Measurements from ENCODE around the gene RAD54L.
A peak's percentile ranks its signal among the peaks of the same experiment; 100 is the strongest.
"Not testable (repeated sequence)": the region's sequence is repeated elsewhere in the genome, so short reads cannot be mapped to it uniquely, and the experiment has no call there.

Gene RAD54L

DNA sequence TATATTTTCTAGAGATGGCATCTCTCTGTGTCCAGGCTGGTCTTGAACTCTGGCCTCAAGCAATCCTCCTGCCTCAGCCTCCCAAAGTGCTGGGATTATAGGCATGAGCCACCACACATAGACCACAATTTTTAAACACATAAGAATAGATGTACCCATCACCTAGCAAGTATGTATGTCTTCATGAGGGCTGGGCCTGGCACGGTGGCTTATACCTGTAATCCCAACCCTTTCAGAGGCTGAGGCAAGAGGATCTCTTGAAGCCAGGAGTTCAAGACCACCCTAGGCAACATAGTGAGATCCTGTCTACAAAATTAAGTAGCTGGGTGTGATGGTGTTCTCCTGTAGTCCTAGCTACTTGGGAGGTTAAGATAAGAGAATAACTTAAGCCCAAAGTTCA, 69.8 kb downstream of the RAD54L start:
- TF ChIP-seq, protein P1, sequence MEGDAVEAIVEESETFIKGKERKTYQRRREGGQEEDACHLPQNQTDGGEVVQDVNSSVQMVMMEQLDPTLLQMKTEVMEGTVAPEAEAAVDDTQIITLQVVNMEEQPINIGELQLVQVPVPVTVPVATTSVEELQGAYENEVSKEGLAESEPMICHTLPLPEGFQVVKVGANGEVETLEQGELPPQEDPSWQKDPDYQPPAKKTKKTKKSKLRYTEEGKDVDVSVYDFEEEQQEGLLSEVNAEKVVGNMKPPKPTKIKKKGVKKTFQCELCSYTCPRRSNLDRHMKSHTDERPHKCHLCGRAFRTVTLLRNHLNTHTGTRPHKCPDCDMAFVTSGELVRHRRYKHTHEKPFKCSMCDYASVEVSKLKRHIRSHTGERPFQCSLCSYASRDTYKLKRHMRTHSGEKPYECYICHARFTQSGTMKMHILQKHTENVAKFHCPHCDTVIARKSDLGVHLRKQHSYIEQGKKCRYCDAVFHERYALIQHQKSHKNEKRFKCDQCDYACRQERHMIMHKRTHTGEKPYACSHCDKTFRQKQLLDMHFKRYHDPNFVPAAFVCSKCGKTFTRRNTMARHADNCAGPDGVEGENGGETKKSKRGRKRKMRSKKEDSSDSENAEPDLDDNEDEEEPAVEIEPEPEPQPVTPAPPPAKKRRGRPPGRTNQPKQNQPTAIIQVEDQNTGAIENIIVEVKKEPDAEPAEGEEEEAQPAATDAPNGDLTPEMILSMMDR (IDR thresholded peaks at IDR 0.05; ENCODE audit: unreplicated experiment in 3 of 3): no peak
- Mint-ChIP-seq H3K9me3 (no peaks in the 10 kb centered on the region), H3K4me1 (peaks cover 18% of the 10 kb centered on the region), H3K27ac (no peak overlapping the region), H3K36me3 (ENCODE audit: low read depth) (peaks cover 46% of the 10 kb centered on the region), H3K4me3 (no peak overlapping the region), H3K27me3 (ENCODE audit: low read depth) (no peaks in the 10 kb centered on the region)

GRCh38 chr1:46319301-46319700, 71.7 kb downstream of the RAD54L start:
- H3K36me3 Mint-ChIP-seq (ENCODE audit: low read depth): peaks cover 39% of the 10 kb centered on the region
- H3K9me3 Mint-ChIP-seq; H3K4me3 Mint-ChIP-seq; H3K27me3 Mint-ChIP-seq (ENCODE audit: low read depth); H3K27ac Mint-ChIP-seq: not testable (repeated sequence)
- peaks cover 18% of the 10 kb centered on the region for H3K4me1 Mint-ChIP-seq

GRCh38 chr1:46319960-46320914, 72.7 kb downstream of the RAD54L start:
- Mint-ChIP-seq H3K4me1 (peaks cover 18% of the 10 kb centered on the region), H3K4me3 (peak overlapping the region in 1 of 3 experiments; percentile 40), H3K27ac (peak overlapping the region; percentile 81 to 95 (median 91)), H3K36me3 (ENCODE audit: low read depth) (peaks cover 36% of the 10 kb centered on the region)
- not testable (repeated sequence) for H3K9me3 Mint-ChIP-seq; H3K27me3 Mint-ChIP-seq (ENCODE audit: low read depth)

GRCh38 chr1:46322191-46322590, 74.6 kb downstream of the RAD54L start:
- H3K27me3 Mint-ChIP-seq (ENCODE audit: low read depth); H3K4me3 Mint-ChIP-seq; H3K9me3 Mint-ChIP-seq: not testable (repeated sequence)
- peak overlapping the region in 1 of 3 experiments; percentile 41 for H3K27ac Mint-ChIP-seq
- H3K4me1 Mint-ChIP-seq: peaks cover 18% of the 10 kb centered on the region
- peaks cover 35% of the 10 kb centered on the region for H3K36me3 Mint-ChIP-seq (ENCODE audit: low read depth)

- not testable (repeated sequence) for H3K27me3 Mint-ChIP-seq (ENCODE audit: low read depth); H3K9me3 Mint-ChIP-seq; H3K4me3 Mint-ChIP-seq
- Mint-ChIP-seq H3K4me1 (peaks cover 12% of the 10 kb centered on the region), H3K36me3 (ENCODE audit: low read depth) (peaks cover 32% of the 10 kb centered on the region), H3K27ac (peak overlapping the region in 1 of 3 experiments; percentile 48)
Measured at GRCh38 chr1:46325285-46326076, 77.9 kb downstream of the RAD54L start.

Data from nephron (organoid).